Mammary epithelial cell (primary cell): ENCODE data around the gene AOC1.

Experiments
- CTCF ChIP-seq, 2 donors: IDR thresholded peaks in 1 of 2; conservative IDR thresholded peaks in 1 of 2; 2 replicates each; pipeline ENCODE4 v1.5.1; 2011 to 2012; ENCODE audit warnings: inconsistent platforms in 2 of 2, low read length in 2 of 2, mild to moderate bottlenecking in 2 of 2, control low read depth in 1 of 2, low read depth in 1 of 2; ENCODE audit not compliant: insufficient read depth in 1 of 2; ENCODE audit errors: extremely low read depth in 1 of 2
- EZH2 ChIP-seq: IDR thresholded peaks from 2 replicates; pipeline ENCODE4 v1.6.1; 2012; ENCODE audit warnings: low read length, inconsistent platforms, borderline replicate concordance

- no peak for TF ChIP-seq EZH2
- TF ChIP-seq CTCF (conservative IDR thresholded peaks at IDR 0.05 in 1 of 2, IDR thresholded peaks at IDR 0.05 in 1 of 2; ENCODE audit: extremely low read depth in 1 of 2, insufficient read depth in 1 of 2, low read depth in 1 of 2, low read length in 2 of 2) = no peak
Measured at GRCh38 chr7:150902078-150903033, 50.0 kb downstream of the AOC1 start.
